ENCODE data around the gene MAST3. TPM values are rescaled to one million over a fixed set of nuclear protein-coding genes. Genes with fewer than 3 reads are reported as not detected.

Gene MAST3
- total RNA-seq, 1 donor from 2014 or later: 4.6 TPM

DNA sequence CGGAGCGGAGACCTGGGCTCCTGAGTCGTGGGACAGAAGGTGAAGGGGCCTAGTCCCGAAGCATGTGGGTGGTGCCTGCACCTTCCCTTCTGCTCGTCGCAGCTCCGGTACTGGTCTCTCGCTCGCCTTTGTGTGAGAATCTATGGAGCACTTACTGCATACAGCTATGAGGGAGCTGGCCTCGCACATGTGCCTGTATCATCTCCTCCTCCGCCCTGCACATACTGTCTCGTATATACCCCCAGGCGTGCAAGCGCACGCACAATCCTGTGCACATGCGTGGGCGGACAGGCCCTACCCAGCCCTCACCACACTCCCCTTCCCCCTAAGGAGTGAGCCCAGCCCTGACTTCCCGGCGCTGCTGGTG, 64.0 kb downstream of the MAST3 start:
- Histone ChIP-seq H3K4me3 (peak overlapping the region; percentile 66), H3K27ac (replicated peaks) (peak overlapping the region; percentile 91), H3K4me1 (peaks cover 35% of the 10 kb centered on the region), H3K36me3 (peaks cover 50% of the 10 kb centered on the region), H3K27me3 (ENCODE audit: low read depth) (no peaks in the 10 kb centered on the region), H3K9me3 (replicated peaks) (no peaks in the 10 kb centered on the region)
- intact Hi-C loops (cut with micrococcal nuclease): no loop called here
- TF ChIP-seq, protein P1, sequence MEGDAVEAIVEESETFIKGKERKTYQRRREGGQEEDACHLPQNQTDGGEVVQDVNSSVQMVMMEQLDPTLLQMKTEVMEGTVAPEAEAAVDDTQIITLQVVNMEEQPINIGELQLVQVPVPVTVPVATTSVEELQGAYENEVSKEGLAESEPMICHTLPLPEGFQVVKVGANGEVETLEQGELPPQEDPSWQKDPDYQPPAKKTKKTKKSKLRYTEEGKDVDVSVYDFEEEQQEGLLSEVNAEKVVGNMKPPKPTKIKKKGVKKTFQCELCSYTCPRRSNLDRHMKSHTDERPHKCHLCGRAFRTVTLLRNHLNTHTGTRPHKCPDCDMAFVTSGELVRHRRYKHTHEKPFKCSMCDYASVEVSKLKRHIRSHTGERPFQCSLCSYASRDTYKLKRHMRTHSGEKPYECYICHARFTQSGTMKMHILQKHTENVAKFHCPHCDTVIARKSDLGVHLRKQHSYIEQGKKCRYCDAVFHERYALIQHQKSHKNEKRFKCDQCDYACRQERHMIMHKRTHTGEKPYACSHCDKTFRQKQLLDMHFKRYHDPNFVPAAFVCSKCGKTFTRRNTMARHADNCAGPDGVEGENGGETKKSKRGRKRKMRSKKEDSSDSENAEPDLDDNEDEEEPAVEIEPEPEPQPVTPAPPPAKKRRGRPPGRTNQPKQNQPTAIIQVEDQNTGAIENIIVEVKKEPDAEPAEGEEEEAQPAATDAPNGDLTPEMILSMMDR (IDR thresholded peaks at IDR 0.05; ENCODE audit: borderline replicate concordance): peak; percentile 9
- DNase-seq: no peak

DNA sequence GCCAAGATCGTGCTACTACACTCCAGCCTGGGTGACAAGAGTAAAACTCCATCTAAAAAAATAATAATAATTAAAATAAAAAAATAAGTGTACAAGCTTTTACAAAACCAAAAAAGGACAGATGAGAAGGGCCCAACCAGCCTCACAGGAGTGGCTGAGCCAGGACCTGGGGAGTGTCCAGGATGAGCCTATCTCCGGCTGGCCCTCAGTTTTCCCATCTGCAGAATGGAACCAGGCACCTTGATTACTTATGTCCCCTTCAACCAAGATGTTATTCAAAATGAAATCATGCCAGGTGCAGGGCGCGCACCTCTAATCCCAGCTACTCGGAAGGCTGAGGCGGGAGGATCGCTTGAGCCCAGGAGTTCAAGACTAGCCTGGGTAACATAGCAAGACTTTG, 66.5 kb downstream of the MAST3 start:
- Histone ChIP-seq H3K27ac (replicated peaks) (no peak overlapping the region), H3K36me3 (peaks cover 75% of the 10 kb centered on the region), H3K9me3 (replicated peaks) (no peaks in the 10 kb centered on the region), H3K27me3 (ENCODE audit: low read depth) (no peaks in the 10 kb centered on the region), H3K4me3 (no peak overlapping the region), H3K4me1 (peaks cover 21% of the 10 kb centered on the region)
- intact Hi-C loops (cut with micrococcal nuclease): no loop called here
- DNase-seq: no peak
- TF ChIP-seq, protein P1 (IDR thresholded peaks at IDR 0.05; ENCODE audit: borderline replicate concordance): no peak

DNA sequence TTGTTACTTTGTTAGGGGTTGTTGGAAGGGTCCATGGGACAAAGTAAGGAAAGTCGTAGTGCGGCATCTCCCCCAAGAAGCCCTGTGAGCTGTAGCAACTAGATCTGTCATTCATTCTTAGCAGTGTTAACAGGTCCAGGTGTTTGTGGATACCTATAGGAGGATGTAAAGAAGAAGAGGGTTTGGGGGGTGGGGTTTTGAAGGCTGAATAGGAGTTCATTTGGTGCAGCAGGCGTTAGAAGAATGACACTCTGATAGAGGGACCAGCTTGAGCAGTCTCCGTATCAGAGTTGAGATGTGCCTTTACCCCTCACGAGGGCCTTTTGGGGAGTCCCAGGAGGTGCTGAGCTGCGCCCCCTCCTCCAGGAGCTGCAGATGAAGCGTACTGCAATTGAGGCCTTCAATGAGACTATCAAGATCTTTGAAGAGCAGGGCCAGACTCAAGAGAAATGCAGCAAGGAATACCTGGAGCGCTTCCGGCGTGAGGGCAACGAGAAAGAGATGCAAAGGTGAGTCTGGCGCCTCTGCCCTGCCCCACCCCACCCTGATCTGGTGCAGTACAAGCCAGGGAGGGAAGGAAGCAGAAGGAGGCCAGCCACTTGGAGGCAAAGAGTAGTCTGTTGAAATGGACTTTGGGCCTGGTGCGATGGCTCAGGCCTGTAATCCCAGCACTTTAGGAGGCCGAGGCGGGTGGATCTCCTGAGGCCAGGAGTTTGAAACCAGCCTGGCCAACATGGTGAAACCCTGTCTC, 68.4 kb downstream of the MAST3 start:
- DNase-seq: no peak
- Histone ChIP-seq H3K4me1 (peaks cover 12% of the 10 kb centered on the region), H3K36me3 (peaks cover 80% of the 10 kb centered on the region), H3K9me3 (replicated peaks) (no peaks in the 10 kb centered on the region), H3K27ac (replicated peaks) (no peak overlapping the region), H3K27me3 (ENCODE audit: low read depth) (no peaks in the 10 kb centered on the region), H3K4me3 (no peak overlapping the region)
- intact Hi-C loops (cut with micrococcal nuclease): no loop called here
- TF ChIP-seq, protein P1 (IDR thresholded peaks at IDR 0.05; ENCODE audit: borderline replicate concordance): no peak

DNA sequence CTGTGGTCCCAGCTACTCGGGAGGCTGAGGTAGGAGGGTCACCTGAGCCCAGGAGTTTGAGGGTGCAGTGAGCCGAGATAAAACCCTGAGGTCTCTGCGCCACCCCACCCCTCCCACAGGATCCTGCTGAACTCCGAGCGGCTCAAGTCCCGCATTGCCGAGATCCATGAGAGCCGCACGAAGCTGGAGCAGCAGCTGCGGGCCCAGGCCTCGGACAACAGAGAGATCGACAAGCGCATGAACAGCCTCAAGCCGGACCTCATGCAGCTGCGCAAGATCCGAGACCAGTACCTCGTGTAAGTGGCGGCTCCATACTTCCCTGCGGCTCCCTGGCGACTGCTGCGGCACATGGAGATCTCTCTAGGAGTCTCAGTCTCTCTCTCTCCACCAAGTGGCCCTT, 69.4 kb downstream of the MAST3 start:
- H3K9me3 ChIP-seq (replicated peaks): no peaks in the 10 kb centered on the region
- no peak for DNase-seq
- no peak overlapping the region for H3K27ac ChIP-seq (replicated peaks)
- H3K27me3 ChIP-seq (ENCODE audit: low read depth): no peaks in the 10 kb centered on the region
- H3K4me3 ChIP-seq: no peak overlapping the region
- H3K4me1 ChIP-seq: peaks cover 14% of the 10 kb centered on the region
- intact Hi-C loops (cut with micrococcal nuclease): no loop called here
- TF ChIP-seq, protein P1 (IDR thresholded peaks at IDR 0.05; ENCODE audit: borderline replicate concordance): no peak
- peaks cover 75% of the 10 kb centered on the region for H3K36me3 ChIP-seq

DNA sequence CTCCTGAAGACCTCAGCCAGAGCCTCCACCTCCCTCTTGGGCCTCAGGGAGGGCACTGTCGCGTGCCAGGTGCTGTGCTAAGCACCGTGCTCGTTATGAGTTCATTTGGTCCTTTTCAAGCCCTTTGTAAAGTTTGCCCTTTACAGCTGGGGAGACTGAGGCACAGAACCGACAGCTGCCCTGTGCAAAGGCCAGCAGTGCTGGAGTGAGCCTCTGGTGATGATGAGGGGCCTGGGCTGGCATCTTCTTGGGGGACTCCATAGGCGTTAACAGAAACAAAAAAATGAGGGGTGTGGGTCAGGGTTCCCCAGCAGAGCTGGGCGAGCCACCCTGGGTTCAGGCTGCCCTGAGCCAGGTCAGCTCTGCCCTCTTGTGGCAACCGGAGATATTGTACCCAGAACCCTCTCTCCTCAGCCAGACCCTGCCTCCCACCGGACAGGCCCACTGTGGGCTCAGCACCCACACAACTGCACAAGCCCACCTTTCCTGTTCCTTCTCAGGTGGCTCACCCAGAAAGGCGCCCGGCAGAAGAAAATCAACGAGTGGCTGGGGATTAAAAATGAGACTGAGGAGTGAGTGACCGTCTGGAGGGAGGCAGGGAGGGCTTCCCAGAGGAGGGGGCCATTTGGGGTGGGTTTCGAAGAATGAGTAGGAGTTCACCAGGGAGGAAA, 70.5 kb downstream of the MAST3 start:
- intact Hi-C loops (cut with micrococcal nuclease): no loop called here
- DNase-seq: peak; percentile 35

More for the DNA sequence above, 70.5 kb downstream of the MAST3 start:
- Histone ChIP-seq H3K27ac (replicated peaks) (no peak overlapping the region), H3K4me3 (no peak overlapping the region), H3K9me3 (replicated peaks) (no peaks in the 10 kb centered on the region), H3K27me3 (ENCODE audit: low read depth) (no peaks in the 10 kb centered on the region), H3K36me3 (peaks cover 64% of the 10 kb centered on the region), H3K4me1 (peaks cover 25% of the 10 kb centered on the region)
- TF ChIP-seq, protein P1 (IDR thresholded peaks at IDR 0.05; ENCODE audit: borderline replicate concordance): peak; percentile 77

All from left ventricle myocardium inferior (tissue), 1 donor.